Glutamatergic neuron (in vitro differentiated cells): ENCODE measurements around the gene TCF19. TPM values are rescaled to one million over a fixed set of nuclear protein-coding genes. Genes with fewer than 3 reads are reported as not detected.
"Not testable (repeated sequence)": the region's sequence is repeated elsewhere in the genome, so short reads cannot be mapped to it uniquely, and the experiment has no call there.

ENCODE experiments used
- DNase-seq: peaks from one replicate; pipeline ENCODE4 v3.0.0; 2022
- H3K27ac Mint-ChIP-seq: one replicate; pipeline ENCODE4 v1.8.0; 2020; ENCODE audit warnings: mild to moderate bottlenecking, mixed read lengths, inconsistent platforms; ENCODE audit not compliant: unreplicated experiment
- H3K27me3 Mint-ChIP-seq: one replicate; pipeline ENCODE4 v1.8.0; 2020; ENCODE audit warnings: mild to moderate bottlenecking, moderate library complexity, mixed read lengths, inconsistent platforms; ENCODE audit not compliant: unreplicated experiment
- H3K36me3 Mint-ChIP-seq: one replicate; pipeline ENCODE4 v1.8.0; 2020; ENCODE audit warnings: mild to moderate bottlenecking, mixed read lengths, inconsistent platforms; ENCODE audit not compliant: unreplicated experiment
- H3K4me1 Mint-ChIP-seq: one replicate; pipeline ENCODE4 v1.8.0; 2020; ENCODE audit warnings: mild to moderate bottlenecking, low read depth, mixed read lengths, inconsistent platforms; ENCODE audit not compliant: unreplicated experiment
- H3K4me3 Mint-ChIP-seq: one replicate; pipeline ENCODE4 v1.8.0; 2020; ENCODE audit warnings: mild to moderate bottlenecking, mixed read lengths, inconsistent platforms; ENCODE audit not compliant: unreplicated experiment
- H3K9me3 Mint-ChIP-seq: one replicate; pipeline ENCODE4 v1.8.0; 2020; ENCODE audit warnings: mild to moderate bottlenecking, moderate library complexity, mixed read lengths, inconsistent platforms; ENCODE audit not compliant: unreplicated experiment
- total RNA-seq: library from RNA; stranded (reverse); fragmentation: NEBNext Ultra II Directional; extraction: Animal tissue kit (Norgen Biotek cat#: 25700); gene quantifications from one replicate; pipeline ENCODE4 v1.2.1, GENCODE V29; 2021; ENCODE audit not compliant: unreplicated experiment
- TF ChIP-seq, protein P1 (sequence below): fragments of 200-600 bp; sonication (generic); IDR thresholded peaks from one replicate; pipeline ENCODE4 v1.5.0; 2021; ENCODE audit not compliant: partially characterized antibody, unreplicated experiment

The TCF19 gene
- total RNA-seq, 1 donor from 2014 or later = 5.8 TPM

DNA sequence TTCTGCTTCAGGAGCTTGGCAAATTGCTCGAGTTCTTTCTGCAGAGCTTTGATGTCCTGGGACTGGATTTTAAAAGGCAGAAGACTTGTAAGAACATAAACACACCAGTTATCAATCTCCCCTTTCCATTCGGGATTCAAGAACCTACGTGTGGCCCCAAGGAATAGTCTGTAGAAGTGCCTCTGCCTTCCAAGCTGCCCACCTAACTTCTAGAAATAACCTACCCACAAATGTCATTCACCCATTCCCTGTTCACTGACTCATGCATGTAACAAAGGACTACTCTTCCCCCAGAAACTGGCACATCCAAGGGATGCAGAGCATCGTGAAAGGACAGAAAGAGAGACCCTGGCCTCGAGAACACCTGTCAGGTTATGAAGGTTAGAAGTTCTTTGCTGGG, 7.6 kb downstream of the TCF19 start:
- Mint-ChIP-seq H3K27me3 (peaks cover 3% of the 10 kb centered on the region), H3K27ac (no peak overlapping the region), H3K4me1 (peaks cover 13% of the 10 kb centered on the region), H3K36me3 (peaks cover 4% of the 10 kb centered on the region), H3K4me3 (peak overlapping the region; percentile 24), H3K9me3 (peaks cover 5% of the 10 kb centered on the region)
- no peak for DNase-seq
- TF ChIP-seq, protein P1, sequence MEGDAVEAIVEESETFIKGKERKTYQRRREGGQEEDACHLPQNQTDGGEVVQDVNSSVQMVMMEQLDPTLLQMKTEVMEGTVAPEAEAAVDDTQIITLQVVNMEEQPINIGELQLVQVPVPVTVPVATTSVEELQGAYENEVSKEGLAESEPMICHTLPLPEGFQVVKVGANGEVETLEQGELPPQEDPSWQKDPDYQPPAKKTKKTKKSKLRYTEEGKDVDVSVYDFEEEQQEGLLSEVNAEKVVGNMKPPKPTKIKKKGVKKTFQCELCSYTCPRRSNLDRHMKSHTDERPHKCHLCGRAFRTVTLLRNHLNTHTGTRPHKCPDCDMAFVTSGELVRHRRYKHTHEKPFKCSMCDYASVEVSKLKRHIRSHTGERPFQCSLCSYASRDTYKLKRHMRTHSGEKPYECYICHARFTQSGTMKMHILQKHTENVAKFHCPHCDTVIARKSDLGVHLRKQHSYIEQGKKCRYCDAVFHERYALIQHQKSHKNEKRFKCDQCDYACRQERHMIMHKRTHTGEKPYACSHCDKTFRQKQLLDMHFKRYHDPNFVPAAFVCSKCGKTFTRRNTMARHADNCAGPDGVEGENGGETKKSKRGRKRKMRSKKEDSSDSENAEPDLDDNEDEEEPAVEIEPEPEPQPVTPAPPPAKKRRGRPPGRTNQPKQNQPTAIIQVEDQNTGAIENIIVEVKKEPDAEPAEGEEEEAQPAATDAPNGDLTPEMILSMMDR = no peak

DNA sequence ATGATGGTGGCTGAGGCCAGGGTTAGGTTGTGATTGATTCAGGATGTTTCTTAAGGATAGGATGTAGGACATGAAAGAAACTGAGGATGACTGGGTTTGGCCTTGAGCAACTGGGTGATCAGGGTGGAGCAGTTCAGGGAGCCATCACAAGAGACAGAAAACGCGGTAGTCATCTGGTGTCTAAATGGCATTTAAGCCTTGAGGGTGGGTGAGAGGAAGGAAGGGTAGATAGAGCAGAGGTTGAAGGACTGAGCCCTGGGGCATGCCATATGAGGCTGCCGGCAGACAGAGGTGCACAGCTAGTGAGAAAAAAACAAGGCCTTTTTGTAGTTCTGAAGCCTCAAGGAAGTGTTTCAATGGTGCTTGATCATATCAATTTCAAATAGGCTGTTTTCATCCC, 10.2 kb downstream of the TCF19 start:
- Mint-ChIP-seq H3K27me3 (peaks cover 11% of the 10 kb centered on the region), H3K4me1 (peaks cover 23% of the 10 kb centered on the region), H3K27ac (no peak overlapping the region), H3K9me3 (peaks cover 10% of the 10 kb centered on the region), H3K4me3 (peak overlapping the region; percentile 40), H3K36me3 (peaks cover 4% of the 10 kb centered on the region)
- DNase-seq = no peak
- TF ChIP-seq, protein P1 = no peak

DNA sequence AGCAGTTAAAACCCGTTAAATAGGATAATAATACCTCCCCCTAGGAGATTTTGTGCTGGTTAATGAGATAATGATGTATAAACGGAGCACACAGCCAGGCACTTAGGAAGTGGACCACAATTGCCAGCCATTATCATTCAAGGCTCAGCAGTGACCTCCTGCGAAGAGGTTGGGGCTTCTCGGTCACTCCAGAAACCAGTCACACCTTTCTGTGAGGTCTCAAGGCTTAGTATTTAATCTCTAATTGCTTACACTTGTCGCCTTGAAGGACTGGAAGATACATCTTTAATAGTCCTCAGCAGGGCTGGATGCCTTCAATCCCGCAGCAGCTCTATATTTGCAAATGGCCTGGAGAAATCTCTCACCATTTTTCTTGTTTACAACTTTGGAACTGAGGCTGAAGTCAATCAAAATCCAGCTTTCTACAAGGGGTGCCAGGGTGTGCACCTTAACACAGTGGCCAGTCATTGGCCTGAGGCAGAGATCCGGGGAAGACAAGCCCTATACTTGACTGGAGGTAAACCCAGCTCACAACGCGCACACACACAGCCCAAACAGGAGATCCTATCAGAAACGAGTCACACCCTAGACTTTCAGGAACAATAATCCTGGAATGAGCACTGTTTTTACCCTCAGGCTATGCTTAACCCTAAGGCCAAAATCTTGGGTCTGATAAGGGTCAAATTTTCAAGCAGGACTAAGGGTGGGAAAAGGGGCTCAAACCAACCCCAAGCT, 10.9 kb downstream of the TCF19 start:
- H3K36me3 Mint-ChIP-seq = peaks cover 4% of the 10 kb centered on the region
- H3K27ac Mint-ChIP-seq = no peak overlapping the region
- H3K4me3 Mint-ChIP-seq = no peak overlapping the region
- TF ChIP-seq, protein P1 = no peak
- peaks cover 10% of the 10 kb centered on the region for H3K9me3 Mint-ChIP-seq
- DNase-seq = no peak
- peaks cover 11% of the 10 kb centered on the region for H3K27me3 Mint-ChIP-seq
- peaks cover 23% of the 10 kb centered on the region for H3K4me1 Mint-ChIP-seq

DNA sequence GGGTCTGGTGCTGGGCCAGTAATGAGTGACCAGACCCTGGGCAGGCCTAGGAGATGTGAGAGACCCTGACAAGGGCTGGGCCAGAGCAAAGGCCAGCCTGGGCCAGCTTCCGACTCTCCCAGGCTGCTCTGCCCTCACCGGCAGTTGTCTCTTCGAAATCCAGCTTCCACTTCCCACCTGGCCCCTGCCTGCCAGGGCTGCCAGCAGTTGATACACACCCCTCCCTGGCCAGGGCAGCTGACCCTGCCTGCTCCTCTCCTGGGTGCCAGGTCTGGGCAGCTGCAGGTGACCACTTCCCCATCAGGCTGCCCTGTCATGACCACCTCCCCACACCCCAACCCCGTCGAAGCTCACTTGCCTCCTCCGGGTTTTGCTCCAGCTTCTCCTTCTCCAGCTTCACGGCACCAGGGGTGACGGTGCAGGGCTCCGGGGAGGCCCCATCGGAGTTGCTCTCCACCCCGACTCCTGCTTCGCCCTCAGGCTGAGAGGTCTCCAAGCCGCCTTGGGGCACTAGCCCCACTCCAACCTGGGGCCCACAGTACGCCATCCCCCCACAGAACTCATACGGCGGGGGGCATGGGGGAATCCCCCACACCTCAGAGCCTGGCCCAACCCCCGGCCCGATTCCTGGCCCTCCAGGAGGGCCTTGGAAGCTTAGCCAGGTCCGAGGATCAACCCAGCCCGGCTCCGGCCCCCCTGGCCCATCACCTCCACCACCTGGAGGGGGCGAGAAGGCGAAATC, 11.6 kb downstream of the TCF19 start:
- H3K4me3 Mint-ChIP-seq = peak overlapping the region; percentile 63
- H3K27ac Mint-ChIP-seq = not testable (repeated sequence)

DNA sequence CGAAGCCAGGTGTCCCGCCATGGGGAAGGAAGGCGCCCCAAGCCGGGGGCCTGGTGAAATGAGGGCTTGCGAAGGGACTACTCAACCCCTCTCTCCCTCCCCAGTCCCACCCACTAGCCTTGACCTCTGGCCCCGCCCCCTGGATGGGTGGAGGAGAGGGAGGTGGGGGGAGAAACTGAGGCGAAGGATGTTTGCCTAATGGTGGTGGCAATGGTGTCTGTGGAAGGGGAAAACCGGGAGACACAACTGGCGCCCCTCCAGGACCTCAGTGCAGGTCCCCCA, 12.2 kb downstream of the TCF19 start, which contains the start of gene POU5F1:
Gene POU5F1 (minus strand): TSS at position 83 of the 282 bp plus-strand sequence. CDS start 62 bp downstream, at position 21.
- Mint-ChIP-seq H3K4me1 (peaks cover 19% of the 10 kb centered on the region), H3K36me3 (peaks cover 4% of the 10 kb centered on the region), H3K27ac (peak within 1 kb of the TSS; percentile 59), H3K27me3 (peaks cover 11% of the 10 kb centered on the region), H3K4me3 (peak within 1 kb of the TSS; percentile 63), H3K9me3 (peaks cover 10% of the 10 kb centered on the region)
- TF ChIP-seq, protein P1 = no peak
- no peak for DNase-seq

More for the DNA sequence above, 11.6 kb downstream of the TCF19 start:
- Mint-ChIP-seq H3K27me3 (peaks cover 11% of the 10 kb centered on the region), H3K4me1 (peaks cover 21% of the 10 kb centered on the region), H3K9me3 (peaks cover 10% of the 10 kb centered on the region)
- DNase-seq, H3K36me3 Mint-ChIP-seq: not testable (repeated sequence)
